SU-DHL-6 (cell line): ENCODE measurements around the gene CXCR5.

Experiments
- H2AFZ ChIP-seq: fragments of 200-600 bp; sonication (generic); 2 replicates; pipeline ENCODE4 v1.6.1; 2014; ENCODE audit warnings: low read depth, mild to moderate bottlenecking, moderate library complexity, mixed read lengths, antibody characterized with exemption, low read length; ENCODE audit not compliant: severe bottlenecking
- H3F3A ChIP-seq: fragments of 200-600 bp; shearing (Covaris generic); 2 replicates; pipeline ENCODE4 v1.6.0; 2016; ENCODE audit warnings: antibody characterized with exemption, mild to moderate bottlenecking; ENCODE audit not compliant: insufficient read depth
- H3K27ac ChIP-seq: fragments of 200-600 bp; sonication (generic); 2 replicates; pipeline ENCODE4 v1.5.1; 2016; ENCODE audit warnings: low read depth, mild to moderate bottlenecking, low read length, moderate library complexity, mixed read lengths
- H3K27me3 ChIP-seq: fragments of 200-600 bp; sonication (generic), shearing (Covaris generic); 2 replicates; pipeline ENCODE4 v1.6.0; 2014; ENCODE audit warnings: mild to moderate bottlenecking, low read length
- H3K36me3 ChIP-seq: fragments of 200-600 bp; sonication (generic); 2 replicates; pipeline ENCODE4 v1.6.1; 2014; ENCODE audit warnings: mild to moderate bottlenecking, low read length, mixed read lengths
- H3K4me2 ChIP-seq: fragments of 300-600, 200-600 bp; shearing (Covaris generic), sonication (generic); 2 replicates; pipeline ENCODE4 v1.6.0; 2014; ENCODE audit warnings: low read length, low read depth, mild to moderate bottlenecking; ENCODE audit not compliant: poor library complexity, severe bottlenecking
- H3K4me3 ChIP-seq: fragments of 200-600 bp; sonication (generic); 2 replicates; pipeline ENCODE4 v1.5.1; 2014; ENCODE audit warnings: antibody characterized with exemption, low read length, mild to moderate bottlenecking, mixed read lengths; ENCODE audit not compliant: insufficient read depth, poor library complexity, severe bottlenecking
- H3K79me2 ChIP-seq: fragments of 200-600 bp; sonication (generic); 2 replicates; pipeline ENCODE4 v1.6.1; 2014; ENCODE audit warnings: mild to moderate bottlenecking, low read length, moderate library complexity; ENCODE audit not compliant: insufficient read depth
- H3K9ac ChIP-seq: fragments of 200-600 bp; sonication (generic); 2 replicates; pipeline ENCODE4 v1.7.0; 2014; ENCODE audit warnings: mild to moderate bottlenecking, low read length
- H3K9me2 ChIP-seq: fragments of 200-600 bp; sonication (generic); replicated peaks from 2 replicates; pipeline ENCODE4 v1.6.1; 2014; ENCODE audit warnings: low read length; ENCODE audit not compliant: insufficient read depth
- H3K9me3 ChIP-seq: fragments of 200-600 bp; sonication (generic); 2 replicates; pipeline ENCODE4 v1.6.1; 2014; ENCODE audit warnings: low read length, mixed read lengths; ENCODE audit not compliant: insufficient read depth
- H4K20me1 ChIP-seq: fragments of 200-600 bp; sonication (generic); 2 replicates; pipeline ENCODE4 v1.6.1; 2014; ENCODE audit warnings: low read depth, mild to moderate bottlenecking, antibody characterized with exemption, low read length, moderate library complexity, mixed read lengths
- CTCF ChIP-seq: fragments of 200-600 bp; sonication (generic); IDR thresholded peaks from one replicate; pipeline ENCODE4 v1.5.1; 2017; ENCODE audit warnings: antibody characterized with exemption, mild to moderate bottlenecking, low read length, moderate library complexity; ENCODE audit not compliant: insufficient read depth, poor library complexity, severe bottlenecking
- EZH2phosphoT487 ChIP-seq: fragments of 200-600 bp; sonication (generic), shearing (Covaris generic); conservative IDR thresholded peaks from 2 replicates; pipeline ENCODE4 v1.6.1; 2018; ENCODE audit warnings: mild to moderate bottlenecking, antibody characterized with exemption, low read length, moderate library complexity, mixed read lengths

The CXCR5 gene

GRCh38 chr11:118881228-118881627, 2.5 kb upstream of the CXCR5 start:
- H4K20me1 ChIP-seq, result no peaks in the 10 kb centered on the region
- H3K9ac ChIP-seq, result no peak overlapping the region
- no peak overlapping the region for H2AFZ ChIP-seq
- H3K27me3 ChIP-seq, result no peaks in the 10 kb centered on the region
- H3K9me2 ChIP-seq, result no peaks in the 10 kb centered on the region
- no peak overlapping the region for H3K4me3 ChIP-seq
- TF ChIP-seq CTCF, result no peak
- TF ChIP-seq EZH2phosphoT487, result no peak
- H3K79me2 ChIP-seq, result peaks cover 26% of the 10 kb centered on the region; the same call in 1 of the 2 replicates
- H3K4me2 ChIP-seq, result no peak overlapping the region
- no peaks in the 10 kb centered on the region for H3K36me3 ChIP-seq
- H3K27ac ChIP-seq, result no peak overlapping the region
- H3K9me3 ChIP-seq, result no peaks in the 10 kb centered on the region
- H3F3A ChIP-seq, result peaks cover 38% of the 10 kb centered on the region

- H3K9ac ChIP-seq, result no peak overlapping the region
These were observed 1.2 kb upstream of the CXCR5 start for GRCh38 chr11:118882491-118882890.

GRCh38 chr11:118883004-118883367, 706 bp upstream of the CXCR5 start:
- Histone ChIP-seq H3K27ac (peak overlapping the region; percentile 65), H3K9me2 (no peaks in the 10 kb centered on the region), H3K27me3 (no peaks in the 10 kb centered on the region), H3K79me2 (peaks cover 26% of the 10 kb centered on the region; the same call in 1 of the 2 replicates), H4K20me1 (no peaks in the 10 kb centered on the region), H3K9ac (peak overlapping the region; percentile 71), H3K36me3 (no peaks in the 10 kb centered on the region), H3F3A (peaks cover 25% of the 10 kb centered on the region), H3K4me3 (peak overlapping the region; percentile 2), H3K9me3 (no peaks in the 10 kb centered on the region), H2AFZ (no peak overlapping the region), H3K4me2 (peak overlapping the region; percentile 80)
- TF ChIP-seq CTCF (no peak), EZH2phosphoT487 (no peak)

More at GRCh38 chr11:118882491-118882890, 1.2 kb upstream of the CXCR5 start:
- H4K20me1 ChIP-seq, result no peaks in the 10 kb centered on the region
- no peaks in the 10 kb centered on the region for H3K9me2 ChIP-seq
- H3K4me3 ChIP-seq, result no peak overlapping the region
- no peaks in the 10 kb centered on the region for H3K27me3 ChIP-seq
- H3K27ac ChIP-seq, result no peak overlapping the region
- no peak overlapping the region for H2AFZ ChIP-seq
- no peaks in the 10 kb centered on the region for H3K9me3 ChIP-seq
- TF ChIP-seq EZH2phosphoT487 (no peak), CTCF (no peak)
- peaks cover 30% of the 10 kb centered on the region for H3F3A ChIP-seq
- no peak overlapping the region for H3K4me2 ChIP-seq
- H3K36me3 ChIP-seq, result no peaks in the 10 kb centered on the region
- peaks cover 26% of the 10 kb centered on the region; the same call in 1 of the 2 replicates for H3K79me2 ChIP-seq
